GM23248 (cell line): ENCODE results near the gene RPRD1B. TPM values are rescaled to one million over a fixed set of nuclear protein-coding genes. Genes with fewer than 3 reads are reported as not detected.
A peak's percentile ranks its signal among the peaks of the same experiment; 100 is the strongest.

Experiments used
- DNase-seq: peaks from one replicate; pipeline ENCODE4 v3.0.0-alpha.2; 2015
- H2AFZ ChIP-seq: fragments of 200-600 bp; sonication (generic); 2 replicates; pipeline ENCODE4 v1.6.1; 2016; ENCODE audit warnings: antibody characterized with exemption
- H3F3A ChIP-seq: fragments of 200-600 bp; sonication (generic); 2 replicates; pipeline ENCODE4 v1.6.1; 2016; ENCODE audit warnings: mild to moderate bottlenecking, antibody characterized with exemption, mixed run types; ENCODE audit not compliant: insufficient read depth
- H3K27ac ChIP-seq: fragments of 200-600 bp; sonication (generic); 2 replicates; pipeline ENCODE4 v1.5.1; 2016; ENCODE audit warnings: mild to moderate bottlenecking
- H3K27me3 ChIP-seq: fragments of 200-600 bp; sonication (generic); replicated peaks from 2 replicates; pipeline ENCODE4 v1.6.1; 2016; ENCODE audit warnings: mild to moderate bottlenecking; ENCODE audit not compliant: insufficient read depth
- H3K36me3 ChIP-seq: fragments of 200-600 bp; sonication (generic); 2 replicates; pipeline ENCODE4 v1.6.1; 2016; ENCODE audit warnings: low read depth, mild to moderate bottlenecking
- H3K4me1 ChIP-seq: fragments of 200-600 bp; sonication (generic); 2 replicates; pipeline ENCODE4 v1.6.1; 2016; ENCODE audit warnings: mild to moderate bottlenecking; ENCODE audit not compliant: insufficient read depth
- H3K4me2 ChIP-seq: fragments of 200-600 bp; sonication (generic); one replicate; pipeline ENCODE4 v1.6.1; 2016; ENCODE audit warnings: mild to moderate bottlenecking; ENCODE audit not compliant: unreplicated experiment
- H3K4me3 ChIP-seq: fragments of 200-600 bp; sonication (generic); 2 replicates; pipeline ENCODE4 v1.5.1; 2016; ENCODE audit warnings: mild to moderate bottlenecking
- H3K79me2 ChIP-seq: fragments of 200-600 bp; sonication (generic); 2 replicates; pipeline ENCODE4 v1.6.1; 2016; ENCODE audit warnings: mild to moderate bottlenecking; ENCODE audit not compliant: insufficient read depth
- H3K9ac ChIP-seq: fragments of 200-600 bp; sonication (generic); 2 replicates; pipeline ENCODE4 v1.6.1; 2016; ENCODE audit warnings: mild to moderate bottlenecking
- H3K9me2 ChIP-seq: fragments of 200-600 bp; sonication (generic); 2 replicates; pipeline ENCODE4 v1.6.1; 2016; ENCODE audit warnings: mixed run types, mild to moderate bottlenecking, moderate library complexity; ENCODE audit not compliant: insufficient read depth
- H3K9me3 ChIP-seq: fragments of 200-600 bp; sonication (generic); one replicate; pipeline ENCODE4 v1.6.1; 2017; ENCODE audit warnings: low read depth
- H4K20me1 ChIP-seq: fragments of 200-600 bp; sonication (generic); 2 replicates; pipeline ENCODE4 v1.6.0; 2016; ENCODE audit not compliant: insufficient read depth
- EZH2 ChIP-seq: fragments of 200-600 bp; sonication (generic); IDR thresholded peaks from 2 replicates; pipeline ENCODE4 v1.6.1; 2018; ENCODE audit warnings: antibody characterized with exemption, mild to moderate bottlenecking; ENCODE audit not compliant: insufficient read depth, poor library complexity, severe bottlenecking
- EZH2phosphoT487 ChIP-seq: fragments of 200-600 bp; sonication (generic); IDR thresholded peaks from 2 replicates; pipeline ENCODE4 v1.6.1; 2018; ENCODE audit warnings: antibody characterized with exemption, moderate library complexity, mild to moderate bottlenecking, low read depth; ENCODE audit not compliant: insufficient read depth
- WGBS, 2 experiments: methylation state at CpG; one replicate each; pipeline ENCODE4 v1.1.6; 2015 to 2017; ENCODE audit warnings: low lambda C conversion rate in 2 of 2, low coverage in 1 of 2; ENCODE audit errors: missing lambda C conversion rate in 2 of 2; 5-methylcytosine and 5-hydroxymethylcytosine counted together
- in situ Hi-C: fragments of 300-500 bp; cut with MboI; formaldehyde crosslinking; loops from 2 replicates; pipeline ENCODE4 v1.15.0; 2020
- polyA plus RNA-seq: library from polyadenylated mRNA; unstranded; fragments of >200 nt; fragmentation: Nextera tagmentation; extraction: Ambion mirVana; gene quantifications from 2 replicates; pipeline ENCODE4 v1.2.1, GENCODE V29; 2016
- total RNA-seq: library from RNA; depleted of rRNA; stranded (reverse); fragments of >200 nt; shearing (Covaris generic); gene quantifications from 2 replicates; pipeline ENCODE4 v1.2.3, GENCODE V29; 2014

The RPRD1B gene
- total and polyA plus RNA-seq, 2 experiments from 2014 or later: 13.5 to 15.6 TPM

GRCh38 chr20:38114353-38114791 lies 80.8 kb downstream of the RPRD1B start:
- DNase-seq: peak; percentile 85
- Histone ChIP-seq H3K9me2 (no peaks in the 10 kb centered on the region), H2AFZ (no peak overlapping the region), H3K79me2 (no peaks in the 10 kb centered on the region), H3K4me3 (no peak overlapping the region), H3K27me3 (no peaks in the 10 kb centered on the region), H3F3A (peaks cover 57% of the 10 kb centered on the region), H4K20me1 (no peaks in the 10 kb centered on the region), H3K9me3 (no peaks in the 10 kb centered on the region), H3K9ac (no peak overlapping the region), H3K4me1 (peaks cover 39% of the 10 kb centered on the region), H3K27ac (no peak overlapping the region), H3K4me2 (no peak overlapping the region), H3K36me3 (no peaks in the 10 kb centered on the region)
- TF ChIP-seq EZH2phosphoT487 (no peak), EZH2 (no peak)
- WGBS, 2 experiments: 79 to 89% methylated on average over 4 of the region's 4 CpGs
- in situ Hi-C loops: no loop called here

DNA sequence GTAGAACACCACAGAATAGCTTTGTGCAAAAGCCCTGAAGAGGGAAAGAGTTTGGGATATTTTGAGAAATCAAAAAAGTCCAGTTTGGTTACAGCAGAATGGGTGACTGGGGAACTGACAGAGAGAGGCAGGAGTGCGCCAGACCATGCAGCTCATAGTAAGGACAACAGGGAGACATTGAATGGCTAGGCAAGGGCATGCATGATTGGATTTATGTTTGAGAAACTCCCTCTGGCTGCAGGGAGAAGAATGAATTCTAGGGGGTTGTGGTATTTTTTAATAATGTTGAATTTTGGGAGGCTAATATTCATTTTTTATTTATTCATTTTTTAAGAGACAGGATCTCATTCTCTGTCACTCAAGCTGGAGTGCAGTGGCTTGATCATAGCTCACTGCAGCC lies 81.7 kb downstream of the RPRD1B start:
- Histone ChIP-seq H4K20me1 (no peaks in the 10 kb centered on the region), H3K79me2 (no peaks in the 10 kb centered on the region), H3F3A (peaks cover 53% of the 10 kb centered on the region), H3K9ac (no peak overlapping the region), H3K36me3 (no peaks in the 10 kb centered on the region), H3K27ac (no peak overlapping the region), H3K9me3 (no peaks in the 10 kb centered on the region), H3K4me1 (peaks cover 39% of the 10 kb centered on the region), H2AFZ (no peak overlapping the region), H3K4me2 (no peak overlapping the region), H3K27me3 (no peaks in the 10 kb centered on the region), H3K9me2 (no peaks in the 10 kb centered on the region), H3K4me3 (no peak overlapping the region)
- in situ Hi-C loops: no loop called here
- WGBS, 2 experiments: 100% methylated on average over 1 of the region's 1 CpG
- DNase-seq: no peak
- TF ChIP-seq EZH2phosphoT487: no peak

DNA sequence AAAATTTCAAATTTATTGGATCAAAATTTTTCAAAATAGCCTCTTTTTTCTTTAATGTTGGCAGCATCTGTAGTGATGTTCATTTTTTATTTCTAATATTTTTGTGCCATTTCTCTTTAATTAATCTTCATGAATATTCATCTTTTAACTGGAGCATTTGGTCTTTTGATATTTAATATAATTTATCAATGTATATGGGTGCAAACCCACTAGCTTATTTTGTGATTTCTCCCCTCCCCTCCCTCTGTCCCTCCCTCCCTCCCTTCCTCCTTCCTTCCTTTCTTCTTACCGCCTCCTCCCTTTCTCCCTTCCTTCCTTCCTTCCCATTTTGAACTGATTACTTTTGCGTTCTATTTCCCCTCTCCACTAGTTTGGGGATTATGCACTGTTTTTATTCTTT lies 82.3 kb downstream of the RPRD1B start:
- in situ Hi-C loops: no loop called here
- H2AFZ ChIP-seq: no peak overlapping the region
- H3K9ac ChIP-seq: no peak overlapping the region
- no peaks in the 10 kb centered on the region for H3K36me3 ChIP-seq
- peaks cover 46% of the 10 kb centered on the region for H3F3A ChIP-seq
- WGBS, 2 experiments: 92 to 100% methylated on average over 1 to 2 of the region's 2 CpGs
- TF ChIP-seq EZH2phosphoT487: no peak
- TF ChIP-seq EZH2: no peak
- no peak for DNase-seq
- no peak overlapping the region for H3K4me3 ChIP-seq
- no peak overlapping the region for H3K4me2 ChIP-seq
- no peaks in the 10 kb centered on the region for H4K20me1 ChIP-seq
- H3K79me2 ChIP-seq: no peaks in the 10 kb centered on the region
- H3K4me1 ChIP-seq: peaks cover 32% of the 10 kb centered on the region
- no peaks in the 10 kb centered on the region for H3K9me2 ChIP-seq
- H3K27ac ChIP-seq: no peak overlapping the region
- no peaks in the 10 kb centered on the region for H3K27me3 ChIP-seq
- no peaks in the 10 kb centered on the region for H3K9me3 ChIP-seq

DNA sequence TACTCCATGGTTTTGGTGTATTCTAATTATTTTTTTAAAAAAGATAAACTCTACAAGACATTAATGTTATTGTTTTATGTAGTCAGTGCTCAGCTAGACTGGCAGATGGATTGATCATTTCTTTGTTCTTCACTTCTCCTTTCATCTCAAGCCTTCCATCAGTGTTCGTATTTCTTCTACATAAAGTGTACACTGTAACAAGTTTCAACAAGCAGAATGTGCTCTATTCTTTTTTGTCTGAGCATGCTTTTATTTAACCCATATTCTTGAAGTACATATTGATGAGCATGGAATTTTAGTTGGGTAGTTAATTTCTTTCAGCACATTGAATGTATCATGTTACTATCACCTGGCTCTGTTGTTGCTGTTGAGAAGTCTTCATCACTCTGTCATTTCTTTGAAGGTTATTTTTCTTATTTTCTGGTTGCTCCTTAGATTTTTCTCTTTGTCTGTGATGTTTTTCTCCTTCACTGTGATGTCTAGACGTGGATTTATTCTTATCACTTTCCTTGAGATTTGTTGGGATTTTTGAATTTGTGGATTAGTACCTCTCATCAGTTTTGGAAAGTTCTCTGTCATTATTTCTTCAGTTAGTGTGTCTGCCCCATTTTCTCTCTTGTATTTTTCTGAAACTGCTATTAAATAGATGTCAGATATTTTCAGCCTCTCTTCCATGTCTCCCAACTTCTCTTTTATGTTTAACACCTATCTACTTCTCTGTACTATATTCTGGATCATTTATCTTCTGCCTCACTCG lies 83.0 kb downstream of the RPRD1B start:
- H3K4me1 ChIP-seq: peaks cover 27% of the 10 kb centered on the region
- DNase-seq: no peak
- H2AFZ ChIP-seq: no peak overlapping the region
- H3K36me3 ChIP-seq: no peaks in the 10 kb centered on the region
- no peaks in the 10 kb centered on the region for H3K27me3 ChIP-seq
- peaks cover 39% of the 10 kb centered on the region for H3F3A ChIP-seq
- WGBS, 2 experiments: 84 to 88% methylated on average over 3 of the region's 3 CpGs
- no peaks in the 10 kb centered on the region for H3K79me2 ChIP-seq
- TF ChIP-seq EZH2 (no peak), EZH2phosphoT487 (no peak)
- no peaks in the 10 kb centered on the region for H3K9me3 ChIP-seq
- H3K9ac ChIP-seq: no peak overlapping the region
- no peaks in the 10 kb centered on the region for H3K9me2 ChIP-seq
- in situ Hi-C loops: no loop called here
- H4K20me1 ChIP-seq: no peaks in the 10 kb centered on the region
- no peak overlapping the region for H3K27ac ChIP-seq
- no peak overlapping the region for H3K4me2 ChIP-seq
- H3K4me3 ChIP-seq: no peak overlapping the region

GRCh38 chr20:38117205-38117604 lies 83.7 kb downstream of the RPRD1B start:
- Histone ChIP-seq H4K20me1 (no peaks in the 10 kb centered on the region), H3K4me2 (no peak overlapping the region), H3K4me1 (peaks cover 27% of the 10 kb centered on the region), H3K9ac (no peak overlapping the region), H3K9me3 (no peaks in the 10 kb centered on the region), H2AFZ (no peak overlapping the region), H3K36me3 (no peaks in the 10 kb centered on the region), H3K9me2 (no peaks in the 10 kb centered on the region), H3K4me3 (no peak overlapping the region), H3K27ac (peak overlapping the region; percentile 17; the same call in 1 of the 2 replicates), H3K27me3 (no peaks in the 10 kb centered on the region), H3F3A (peaks cover 39% of the 10 kb centered on the region), H3K79me2 (no peaks in the 10 kb centered on the region)
- TF ChIP-seq EZH2 (no peak), EZH2phosphoT487 (no peak)
- in situ Hi-C loops: no loop called here
- WGBS, 2 experiments: 100% methylated on average over 2 of the region's 2 CpGs
- no peak for DNase-seq
